GM21723 (cell line): ENCODE results near the gene OR2T34.
"Not testable (repeated sequence)": the region's sequence is repeated elsewhere in the genome, so short reads cannot be mapped to it uniquely, and the experiment has no call there.

Source experiments
- ATAC-seq: cut with Tn5 transposase; IDR thresholded peaks from one replicate; pipeline ENCODE4 v1.9.1; 2021; ENCODE audit warnings: mild to moderate bottlenecking, moderate library complexity; ENCODE audit not compliant: unreplicated experiment

Gene OR2T34

DNA sequence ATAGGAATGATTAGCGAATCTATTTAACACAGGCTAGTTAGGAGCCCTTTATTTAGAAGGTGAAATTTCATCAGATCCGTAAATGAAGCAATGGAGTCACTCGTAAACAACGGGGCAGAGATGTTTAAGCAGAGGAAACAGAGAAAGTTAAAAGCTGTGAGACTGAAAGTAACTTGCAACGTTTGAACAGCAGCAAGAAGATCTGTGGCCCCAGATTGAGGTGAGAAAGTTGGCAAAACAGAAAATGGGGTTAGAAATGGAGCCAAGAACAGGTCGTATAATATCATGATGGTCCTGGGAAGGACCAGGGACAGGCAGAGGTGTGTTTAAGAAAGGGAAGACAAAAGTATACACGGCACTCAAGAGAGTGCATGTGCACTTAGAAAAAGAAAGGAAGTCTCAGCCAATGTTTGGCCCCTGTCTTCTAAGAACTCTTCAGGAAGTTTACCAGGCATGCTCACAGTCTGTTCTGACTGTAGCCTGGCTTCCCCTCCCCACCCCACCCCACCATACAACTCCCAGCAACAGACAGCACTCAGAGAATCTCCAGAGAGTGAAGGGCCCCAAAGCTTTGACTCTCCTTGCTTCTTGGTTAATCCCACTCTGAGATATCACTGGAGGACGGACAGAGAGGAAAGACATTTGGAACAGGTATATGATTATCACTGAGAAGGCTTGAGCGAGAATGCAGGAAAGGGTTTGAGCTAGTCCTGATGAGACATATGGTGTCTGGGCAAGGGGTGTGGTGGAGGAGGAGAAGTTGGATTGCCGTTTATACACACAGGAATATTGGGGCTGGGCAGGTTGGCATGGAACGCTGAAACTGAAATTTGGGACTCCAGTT lies 8.8 kb downstream of the OR2T34 start:
- ATAC-seq = peak; percentile 73

DNA sequence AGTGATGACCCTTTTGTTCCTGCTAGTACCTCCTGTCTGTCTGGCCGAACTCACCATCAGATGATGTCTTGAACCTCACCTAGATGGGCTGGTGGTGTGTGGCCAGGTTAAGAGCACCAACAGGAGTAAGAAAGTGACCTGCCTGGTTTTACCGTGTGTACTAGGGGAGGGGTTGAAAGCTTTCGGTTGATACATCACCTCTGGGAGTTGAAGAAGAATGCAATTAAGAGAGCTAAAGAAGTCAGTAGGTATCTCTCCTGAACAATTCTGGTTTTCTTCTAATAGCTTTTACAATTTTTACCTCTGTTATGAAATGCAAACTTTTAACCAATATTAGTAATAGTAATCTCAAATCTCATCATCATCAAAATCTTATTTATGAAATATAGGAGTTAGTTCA lies 11.9 kb downstream of the OR2T34 start, which contains the start of gene OR2T29:
OR2T29 (minus strand) TSS at position 101 of the 400 bp plus-strand sequence. CDS start 3,281 bp downstream, outside the sequence.
- not testable (repeated sequence) for ATAC-seq

DNA sequence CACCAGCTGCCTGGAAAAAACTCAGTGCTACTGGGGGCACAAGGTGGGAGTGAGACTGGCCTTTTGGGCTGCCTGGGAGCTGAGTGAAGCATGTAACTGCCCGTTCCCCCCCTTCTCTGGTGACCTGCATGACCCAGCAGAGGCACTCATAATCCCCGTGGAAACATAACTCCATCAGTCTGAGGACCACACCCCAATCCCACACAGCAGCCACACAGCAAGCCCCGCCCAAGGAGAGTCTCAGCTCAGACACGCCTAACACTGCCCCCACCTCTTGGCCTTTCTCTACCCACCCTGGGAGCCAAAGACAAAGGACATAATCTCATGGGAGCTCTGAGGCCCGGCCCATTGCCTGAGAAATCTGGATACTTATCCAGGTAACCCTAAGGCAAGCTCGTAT lies 23.5 kb downstream of the OR2T34 start:
- ATAC-seq = not testable (repeated sequence)

DNA sequence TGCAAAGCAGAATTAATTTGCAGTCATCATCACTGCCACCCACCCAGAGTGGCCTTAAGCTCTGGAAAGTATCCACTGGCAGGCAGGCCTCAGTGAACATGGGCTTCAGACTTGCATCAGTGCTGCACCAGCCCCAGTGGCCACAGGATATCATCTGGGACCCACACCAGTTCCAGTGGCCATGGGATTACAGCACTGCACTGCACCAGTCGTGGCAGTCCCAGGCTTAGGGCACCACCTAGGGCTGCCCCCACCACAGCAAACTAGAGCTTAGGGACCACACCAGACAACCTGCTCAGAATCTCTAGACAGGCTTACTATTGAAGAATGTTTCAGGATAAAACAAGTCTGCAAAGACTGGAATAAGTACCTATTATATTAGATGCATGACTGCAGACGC lies 27.2 kb downstream of the OR2T34 start:
- not testable (repeated sequence) for ATAC-seq

DNA sequence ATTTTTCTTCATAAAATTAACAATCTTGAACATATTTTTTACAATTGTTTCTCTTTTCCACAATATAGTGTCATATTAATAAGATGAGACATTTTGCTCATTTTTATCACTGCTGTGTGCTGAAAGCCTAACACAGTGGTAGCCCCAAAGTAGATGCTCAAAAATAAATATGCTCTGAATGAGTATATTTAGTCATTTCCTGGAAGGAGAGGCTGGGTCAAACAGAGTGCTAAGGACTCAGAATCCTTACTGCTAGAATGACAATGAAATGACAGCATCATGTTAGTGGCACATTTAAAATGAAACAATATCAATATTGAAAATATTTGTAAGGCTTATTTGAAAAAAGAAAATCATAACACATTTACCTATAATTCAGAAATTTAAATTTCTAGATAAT lies 37.1 kb downstream of the OR2T34 start:
- not testable (repeated sequence) for ATAC-seq
